Measurements from ENCODE around the gene TNFRSF25.
A peak's percentile ranks its signal among the peaks of the same experiment; 100 is the strongest.
"Not testable (repeated sequence)": the region's sequence is repeated elsewhere in the genome, so short reads cannot be mapped to it uniquely, and the experiment has no call there.

The TNFRSF25 gene

DNA sequence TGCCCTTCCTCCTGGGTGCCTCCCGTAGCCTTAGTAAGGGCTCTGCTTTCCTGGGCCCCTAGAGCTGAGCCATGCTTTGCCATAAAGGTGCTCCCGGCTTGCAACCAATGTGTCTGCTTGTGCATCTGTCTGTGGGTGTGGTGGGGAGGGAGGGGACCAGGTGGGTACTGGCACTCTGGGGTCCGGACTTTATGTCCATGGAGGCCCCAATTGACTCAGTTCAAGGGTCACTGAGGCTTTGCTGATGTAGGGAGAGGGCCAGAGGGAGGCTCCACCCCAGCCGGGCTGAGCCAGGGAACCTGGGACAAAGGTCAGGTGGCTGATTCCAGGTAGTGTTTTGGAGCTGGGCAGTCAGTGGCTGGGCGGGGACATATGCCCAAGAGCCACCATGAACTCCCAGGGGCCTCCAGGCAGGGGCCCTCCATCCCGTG is 15.0 kb downstream of the TNFRSF25 start:
- DNase-seq (ENCODE audit: low spot score), result no peak

DNA sequence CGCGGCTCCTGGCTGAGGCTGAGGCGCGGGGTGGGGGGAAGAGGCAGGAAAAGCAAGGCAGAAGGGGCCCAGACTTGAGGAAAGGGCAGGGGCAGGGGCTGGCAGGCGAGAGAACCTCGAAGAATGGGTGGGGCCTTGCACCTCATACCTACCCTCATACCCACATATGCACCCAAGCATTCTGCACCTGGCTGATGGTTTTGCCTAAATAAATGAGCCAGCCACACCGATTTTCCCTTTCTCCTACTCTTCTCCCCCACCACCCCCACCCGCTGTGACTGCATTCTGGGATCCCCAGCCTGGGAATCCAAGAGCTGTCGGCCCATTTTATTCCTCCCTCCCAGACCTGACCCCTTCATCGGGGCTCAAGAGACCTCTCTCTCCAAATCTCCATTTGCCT is 15.5 kb downstream of the TNFRSF25 start:
- not testable (repeated sequence) for DNase-seq (ENCODE audit: low spot score)

GRCh38 chr1:6450005-6450450 is 15.9 kb downstream of the TNFRSF25 start:
- no peak for DNase-seq (ENCODE audit: low spot score)

- DNase-seq (ENCODE audit: low spot score), result peak; percentile 86
These were observed 17.0 kb downstream of the TNFRSF25 start for GRCh38 chr1:6448749-6449631.

DNA sequence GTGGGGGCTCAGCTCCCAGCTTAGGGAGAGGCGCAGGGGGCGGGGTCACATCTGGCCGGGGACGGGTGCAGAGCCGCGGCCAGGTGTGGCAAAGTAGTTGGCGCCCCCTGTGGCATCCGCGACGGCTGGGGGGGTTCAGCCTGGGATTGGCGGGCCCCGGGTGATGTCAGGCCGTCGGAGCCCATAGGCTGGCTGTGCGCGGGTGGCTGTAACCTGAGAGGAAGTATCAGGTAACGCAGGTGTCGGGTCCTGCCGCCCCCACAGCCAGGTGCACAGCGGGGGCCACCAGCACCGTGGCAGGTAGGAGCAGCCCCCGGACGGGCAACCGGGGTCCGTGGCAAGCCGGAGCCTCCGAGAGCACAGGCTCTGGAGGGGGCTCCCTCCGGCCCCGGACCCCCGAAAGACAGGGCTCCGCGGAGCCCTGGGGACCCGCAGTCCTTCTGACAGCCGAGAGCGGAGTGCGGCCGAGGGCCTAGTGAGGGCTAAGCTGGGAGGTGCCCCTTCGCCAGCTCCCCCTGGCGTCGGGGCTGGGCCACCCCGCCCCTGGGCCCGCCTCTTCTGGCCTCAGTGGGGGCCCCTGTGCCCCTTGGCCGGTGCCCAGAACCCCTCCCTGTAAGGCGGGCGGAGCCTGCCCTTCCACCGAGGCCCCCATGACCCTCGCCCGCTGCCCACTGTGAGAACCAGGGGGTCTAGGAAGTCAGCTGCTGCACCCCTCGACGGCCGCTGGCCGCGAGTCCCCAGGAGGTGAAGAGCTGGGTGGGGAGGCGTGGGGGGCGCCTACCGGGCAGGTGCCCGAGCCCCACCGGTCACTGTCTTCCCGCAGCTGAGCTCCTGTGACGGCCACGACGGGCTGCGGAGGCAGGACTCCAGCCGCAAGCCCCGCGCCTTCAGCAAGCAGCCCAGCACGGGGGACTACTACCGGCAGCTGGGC is 17.9 kb downstream of the TNFRSF25 start:
- peak; percentile 83 for DNase-seq (ENCODE audit: low spot score)

DNA sequence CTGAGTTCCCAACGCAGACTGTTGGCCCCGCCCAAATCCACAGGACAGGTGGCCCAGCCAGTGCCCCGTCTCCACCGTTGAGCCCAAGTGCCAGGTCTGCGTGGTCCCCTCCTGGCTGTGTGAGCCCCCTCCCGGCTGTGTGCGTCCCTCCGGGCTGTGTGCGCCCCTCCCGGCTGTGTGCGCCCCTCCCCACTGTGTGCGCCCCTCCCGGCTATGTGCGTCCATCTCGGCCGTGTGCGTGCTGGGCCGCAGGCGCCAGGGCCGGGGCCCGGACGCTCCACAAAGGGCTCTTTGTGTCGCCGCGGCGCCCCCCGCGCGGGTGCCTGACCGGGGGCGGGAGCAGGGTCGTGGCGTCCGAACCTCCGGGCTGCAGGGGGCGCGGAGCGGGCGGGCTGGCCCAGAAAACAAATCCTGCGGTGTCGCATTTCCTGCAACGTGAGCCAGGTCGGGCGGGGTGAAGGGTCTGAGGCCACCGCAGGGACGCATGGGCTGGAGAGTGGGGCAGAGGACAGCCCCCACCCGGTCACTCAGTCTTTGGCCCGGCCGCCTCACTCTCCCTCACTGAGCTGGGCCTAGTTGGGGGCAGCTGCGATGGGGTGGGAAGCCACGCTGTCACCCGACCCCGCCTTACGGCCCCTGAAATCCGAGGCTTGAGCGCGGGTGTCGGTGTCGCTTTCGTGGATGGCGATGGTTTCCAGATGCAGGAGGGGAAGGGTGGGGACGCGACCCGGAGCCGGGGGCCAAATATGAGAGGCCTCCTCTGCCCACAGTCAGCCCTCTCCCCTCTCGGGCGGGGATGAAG is 18.8 kb downstream of the TNFRSF25 start:
- peak; percentile 90 for DNase-seq (ENCODE audit: low spot score)

DNA sequence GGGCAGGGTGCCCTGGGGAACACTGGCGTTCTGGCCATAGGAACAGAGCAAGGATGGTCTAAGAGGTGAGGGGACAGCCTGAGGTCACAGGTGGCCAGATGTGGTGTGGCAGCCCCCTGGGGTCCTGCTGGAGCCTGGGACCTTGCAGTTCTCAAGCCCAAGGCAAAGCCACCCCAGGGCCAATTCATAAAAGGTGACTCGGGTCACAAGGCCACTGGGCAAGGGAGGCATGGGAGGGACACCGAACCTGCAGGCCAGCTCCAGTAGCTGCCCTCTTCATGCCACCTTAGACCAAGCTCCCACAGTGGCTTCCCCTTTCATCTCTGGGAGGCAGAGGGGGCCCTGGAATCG is 19.3 kb downstream of the TNFRSF25 start:
- no peak for DNase-seq (ENCODE audit: low spot score)

- DNase-seq (ENCODE audit: low spot score), result not testable (repeated sequence)
These were observed 20.0 kb downstream of the TNFRSF25 start for GRCh38 chr1:6445929-6446328.

- DNase-seq (ENCODE audit: low spot score), result no peak
These were observed 20.8 kb downstream of the TNFRSF25 start for GRCh38 chr1:6445062-6445763.

- DNase-seq (ENCODE audit: low spot score), result no peak
These were observed 21.6 kb downstream of the TNFRSF25 start for GRCh38 chr1:6444377-6444776.

- no peak for DNase-seq (ENCODE audit: low spot score)
These were observed 22.4 kb downstream of the TNFRSF25 start for GRCh38 chr1:6443339-6444115.

GRCh38 chr1:6441586-6441985 is 24.4 kb downstream of the TNFRSF25 start:
- DNase-seq (ENCODE audit: low spot score), result no peak

DNA sequence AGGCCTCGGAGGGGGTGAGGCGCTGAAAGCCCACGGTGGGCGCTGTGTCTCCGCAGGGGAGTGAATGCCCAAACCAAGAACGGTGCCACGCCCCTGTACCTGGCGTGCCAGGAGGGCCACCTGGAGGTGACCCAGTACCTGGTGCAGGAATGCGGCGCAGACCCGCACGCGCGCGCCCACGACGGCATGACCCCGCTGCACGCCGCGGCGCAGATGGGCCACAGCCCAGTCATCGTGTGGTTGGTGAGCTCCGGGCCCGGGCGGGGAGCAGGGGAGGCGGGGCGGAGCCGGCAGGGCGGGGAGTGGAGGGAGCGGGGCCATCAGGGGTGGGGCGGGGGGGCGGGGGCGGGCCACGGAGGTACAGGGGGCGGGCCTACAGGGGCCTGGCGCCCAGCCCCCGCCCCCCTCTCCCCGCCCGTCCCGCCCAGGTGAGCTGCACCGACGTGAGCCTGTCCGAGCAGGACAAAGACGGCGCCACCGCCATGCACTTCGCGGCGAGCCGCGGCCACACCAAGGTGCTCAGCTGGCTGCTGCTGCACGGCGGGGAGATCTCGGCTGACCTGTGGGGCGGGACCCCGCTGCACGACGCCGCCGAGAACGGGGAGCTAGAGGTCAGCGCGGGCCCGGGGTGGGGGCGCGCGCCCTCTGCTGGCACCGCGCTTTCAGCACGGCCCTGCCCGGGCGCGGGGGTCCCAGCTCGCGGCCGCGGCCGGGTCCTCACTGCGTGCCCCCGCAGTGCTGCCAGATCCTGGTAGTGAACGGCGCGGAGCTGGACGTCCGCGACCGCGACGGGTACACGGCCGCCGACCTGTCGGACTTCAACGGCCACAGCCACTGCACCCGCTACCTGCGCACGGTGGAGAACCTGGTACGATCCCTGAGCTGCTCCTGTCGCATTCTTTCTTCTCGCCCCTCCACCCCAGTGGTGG is 25.5 kb downstream of the TNFRSF25 start:
- peak; percentile 87 for DNase-seq (ENCODE audit: low spot score)

GRCh38 chr1:6438047-6438525 is 27.9 kb downstream of the TNFRSF25 start:
- peak; percentile 86 for DNase-seq (ENCODE audit: low spot score)

DNA sequence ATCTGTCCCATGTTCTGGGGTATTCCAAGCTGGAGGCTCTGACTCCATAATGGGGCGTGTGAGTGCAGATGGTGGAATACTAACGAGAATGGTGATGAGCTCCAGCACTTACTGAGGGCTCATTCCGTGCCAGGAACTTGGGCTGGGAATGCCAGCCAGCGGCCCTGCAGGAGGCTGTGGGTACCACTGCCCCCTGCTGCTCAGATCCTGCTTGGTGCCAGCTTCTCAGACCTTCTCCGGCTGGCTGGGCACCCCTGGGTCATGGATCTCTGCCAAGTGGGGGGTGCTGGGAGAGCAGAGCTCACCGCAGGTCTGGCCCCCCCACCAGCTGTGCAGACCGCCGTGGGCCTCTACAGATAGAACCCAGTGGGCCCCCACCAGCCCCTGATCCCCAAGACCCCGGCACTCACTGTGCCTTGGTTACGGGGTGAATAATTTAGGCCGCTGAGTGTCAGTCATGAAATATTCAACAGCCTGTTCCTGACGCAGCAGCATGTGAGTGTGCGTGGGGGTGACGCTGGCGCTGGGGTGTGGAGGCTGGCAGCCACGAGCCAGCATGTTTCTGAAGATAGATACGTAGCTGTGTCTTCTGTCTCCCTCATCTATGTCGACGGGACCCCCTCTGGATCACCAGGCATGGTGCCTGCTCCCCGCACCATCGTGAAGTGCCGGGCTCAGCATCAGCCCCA is 28.8 kb downstream of the TNFRSF25 start:
- DNase-seq (ENCODE audit: low spot score), result not testable (repeated sequence)

DNA sequence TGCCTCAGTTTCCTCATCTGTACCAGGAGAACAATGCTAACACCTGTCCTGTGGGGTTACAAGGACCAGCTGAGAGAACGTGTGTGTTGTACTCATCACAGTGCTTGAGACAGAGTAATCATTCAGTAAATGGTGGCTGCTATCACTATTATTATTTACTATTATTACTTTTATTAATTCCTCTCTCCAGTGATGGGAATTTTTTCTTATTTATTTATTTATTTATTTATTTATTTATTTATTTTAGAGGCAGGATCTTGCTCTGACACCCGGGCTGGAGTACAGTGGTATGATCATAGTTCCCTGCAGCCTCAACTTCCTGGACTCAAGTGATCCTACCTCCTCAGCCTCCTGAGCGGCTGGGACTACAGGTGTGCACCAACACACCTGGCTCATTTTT is 29.7 kb downstream of the TNFRSF25 start:
- DNase-seq (ENCODE audit: low spot score), result not testable (repeated sequence)

DNA sequence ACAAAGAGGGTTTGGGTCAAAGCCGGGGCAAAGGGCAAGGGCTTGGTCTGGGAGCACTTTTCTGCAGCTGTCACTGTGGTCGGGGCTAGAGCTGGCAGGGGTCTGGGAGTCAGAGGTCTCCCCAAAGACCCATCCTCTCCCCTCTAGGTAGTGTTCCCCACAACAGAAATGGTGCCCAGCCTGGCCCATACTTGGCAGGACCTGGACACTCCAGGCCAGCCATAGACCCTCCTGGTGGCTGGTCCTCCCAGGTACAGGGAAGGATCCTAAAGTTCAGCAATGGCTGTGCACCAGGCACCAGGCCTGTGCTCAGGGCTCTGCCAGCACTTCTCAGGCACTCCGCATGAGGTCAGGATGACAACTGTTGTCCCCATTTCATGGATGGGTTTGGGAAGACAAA is 30.4 kb downstream of the TNFRSF25 start:
- no peak for DNase-seq (ENCODE audit: low spot score)

- no peak for DNase-seq (ENCODE audit: low spot score)
These were observed 30.8 kb downstream of the TNFRSF25 start for GRCh38 chr1:6435129-6435528.

- no peak for DNase-seq (ENCODE audit: low spot score)
These were observed 31.8 kb downstream of the TNFRSF25 start for GRCh38 chr1:6434186-6434585.

Measured in ecto neural progenitor cell (in vitro differentiated cells).